Effector CD4-positive, alpha-beta T cell (primary cell): Measurements from ENCODE around the gene CELA2A.
"Not testable (repeated sequence)": the region's sequence is repeated elsewhere in the genome, so short reads cannot be mapped to it uniquely, and the experiment has no call there.

Experiments
- DNase-seq: peaks from one replicate; pipeline ENCODE4 v3.0.0-alpha.2; 2020

Gene CELA2A

GRCh38 chr1:15425521-15425920 is 31.0 kb upstream of the CELA2A start:
- no peak for DNase-seq

- no peak for DNase-seq
Measured at GRCh38 chr1:15425958-15426357, 30.6 kb upstream of the CELA2A start.

GRCh38 chr1:15426492-15427279 is 29.8 kb upstream of the CELA2A start:
- no peak for DNase-seq

- DNase-seq, result no peak
Measured at GRCh38 chr1:15427280-15427666, 29.3 kb upstream of the CELA2A start.

GRCh38 chr1:15428252-15428651 is 28.3 kb upstream of the CELA2A start:
- DNase-seq, result not testable (repeated sequence)

- DNase-seq, result no peak
Measured at GRCh38 chr1:15428815-15429435, 27.6 kb upstream of the CELA2A start.

GRCh38 chr1:15429701-15430149 is 26.8 kb upstream of the CELA2A start:
- DNase-seq, result no peak

GRCh38 chr1:15430787-15431570 is 25.6 kb upstream of the CELA2A start:
- DNase-seq, result peak; percentile 71

GRCh38 chr1:15431571-15431948 is 25.0 kb upstream of the CELA2A start:
- no peak for DNase-seq

GRCh38 chr1:15432324-15432723 is 24.2 kb upstream of the CELA2A start:
- DNase-seq, result no peak

- no peak for DNase-seq
Measured at GRCh38 chr1:15433471-15433870, 23.1 kb upstream of the CELA2A start.

GRCh38 chr1:15434739-15435138 is 21.8 kb upstream of the CELA2A start:
- DNase-seq, result not testable (repeated sequence)

GRCh38 chr1:15435239-15436077 is 21.1 kb upstream of the CELA2A start:
- DNase-seq, result no peak

GRCh38 chr1:15436881-15437442 is 19.6 kb upstream of the CELA2A start:
- DNase-seq, result no peak

- DNase-seq, result no peak
Measured at GRCh38 chr1:15439325-15439724, 17.2 kb upstream of the CELA2A start.

GRCh38 chr1:15440357-15440756 is 16.2 kb upstream of the CELA2A start:
- no peak for DNase-seq

- DNase-seq, result no peak
Measured at GRCh38 chr1:15441247-15441646, 15.3 kb upstream of the CELA2A start.

GRCh38 chr1:15442119-15442518 is 14.4 kb upstream of the CELA2A start:
- DNase-seq, result no peak

- no peak for DNase-seq
Measured at GRCh38 chr1:15442759-15443158, 13.8 kb upstream of the CELA2A start.

- DNase-seq, result no peak
Measured at GRCh38 chr1:15443281-15443680, 13.3 kb upstream of the CELA2A start.

- no peak for DNase-seq
Measured at GRCh38 chr1:15444468-15445389, 11.8 kb upstream of the CELA2A start.
